Endothelial cell of umbilical vein (primary cell): ENCODE data around the gene D2HGDH. TPM values are rescaled to one million over a fixed set of nuclear protein-coding genes. Genes with fewer than 3 reads are reported as not detected.

Source experiments
- BruUV-seq: library from RNA; stranded (reverse); fragments of 400-500 nt; replicated peaks from 2 replicates; lab custom pipeline; 2021; lab: Mats Ljungman, UMichigan
- CTCF ChIA-PET: fragments of 300-600, 350-600 bp; sonication (Branson Sonifier 250); formaldehyde crosslinking; loops from one replicate; lab custom pipeline; 2021; ENCODE audit warnings: antibody characterized with exemption, inconsistent platforms; lab: Charles Lee
- POLR2A ChIA-PET: fragments of 300-600, 350-600 bp; sonication (Branson Sonifier 250); formaldehyde crosslinking; loops from one replicate; lab custom pipeline; 2021; ENCODE audit warnings: antibody characterized with exemption, inconsistent platforms; lab: Charles Lee
- DNase-seq: peaks from one replicate; pipeline ENCODE4 v3.0.0-alpha.2; 2011; ENCODE audit warnings: low read depth, low spot score
- FAIRE-seq: peaks from 2 replicates; lab custom pipeline; 2011; peaks lifted over from hg19 to GRCh38; lab: Jason Lieb, UNC
- H2AFZ ChIP-seq: 2 replicates; pipeline ENCODE4 v1.6.0; 2012; ENCODE audit warnings: low read depth, low read length, control low read depth, inconsistent platforms
- H3K27ac ChIP-seq: 2 replicates; pipeline ENCODE4 v1.5.1; 2011; ENCODE audit warnings: low read depth, mild to moderate bottlenecking, control low read depth, low read length, moderate library complexity; ENCODE audit not compliant: insufficient read depth
- H3K27me3 ChIP-seq, 2 experiments: 2 replicates each; pipeline versions ENCODE4 v1.6.0 to v1.6.1; 2011; ENCODE audit warnings: low read length in 2 of 2, mixed read lengths in 1 of 2; ENCODE audit not compliant: control insufficient read depth in 2 of 2, insufficient read depth in 2 of 2
- H3K36me3 ChIP-seq, 2 experiments: 2 replicates in 1 of 2; 3 replicates in 1 of 2; pipeline ENCODE4 v1.5.1; 2011; ENCODE audit warnings: low read length in 2 of 2, mild to moderate bottlenecking in 1 of 2, moderate library complexity in 1 of 2; ENCODE audit not compliant: control insufficient read depth in 2 of 2, insufficient read depth in 2 of 2; ENCODE audit errors: extremely low read depth in 1 of 2
- H3K4me1 ChIP-seq: 3 replicates; pipeline ENCODE4 v1.5.1; 2011; ENCODE audit warnings: mild to moderate bottlenecking, low read length; ENCODE audit not compliant: control insufficient read depth, insufficient read depth; ENCODE audit errors: extremely low read depth
- H3K4me2 ChIP-seq: 2 replicates; pipeline ENCODE4 v1.6.1; 2011; ENCODE audit warnings: low read length, control low read depth, mixed read lengths; ENCODE audit not compliant: insufficient read depth
- H3K4me3 ChIP-seq, 3 experiments: fragments of 200-600 bp in 1 of 3; sonication (generic), shearing (Covaris generic) in 1 of 3; replicated peaks in 1 of 3; 2 replicates each; pipeline ENCODE4 v1.5.1; 2011 to 2016; ENCODE audit warnings: control low read depth in 3 of 3, low read length in 3 of 3, mild to moderate bottlenecking in 2 of 3, inconsistent platforms in 1 of 3, low read depth in 1 of 3, moderate library complexity in 1 of 3; ENCODE audit not compliant: insufficient read depth in 1 of 3
- H3K79me2 ChIP-seq: 2 replicates; pipeline ENCODE4 v1.6.0; 2012; ENCODE audit warnings: low read length, inconsistent platforms; ENCODE audit not compliant: control insufficient read depth, insufficient read depth
- H3K9ac ChIP-seq: replicated peaks from 2 replicates; pipeline ENCODE3; 2011; ENCODE audit warnings: low read length, control low read depth; ENCODE audit not compliant: insufficient read depth; ENCODE audit errors: extremely low read depth
- H3K9me1 ChIP-seq: replicated peaks from 3 replicates; pipeline ENCODE4 v1.6.0; 2011; ENCODE audit warnings: mild to moderate bottlenecking, low read length; ENCODE audit not compliant: control insufficient read depth, insufficient read depth; ENCODE audit errors: extremely low read depth
- H3K9me3 ChIP-seq: replicated peaks from 2 replicates; pipeline ENCODE4 v1.5.1; 2012; ENCODE audit warnings: low read length, inconsistent platforms; ENCODE audit not compliant: control insufficient read depth, insufficient read depth
- H4K20me1 ChIP-seq: replicated peaks from 2 replicates; pipeline ENCODE3; 2011; ENCODE audit warnings: mild to moderate bottlenecking, low read length; ENCODE audit not compliant: control insufficient read depth, insufficient read depth; ENCODE audit errors: extremely low read depth
- CTCF ChIP-seq, 2 donors: IDR thresholded peaks; 1 replicate in 1 of 2; 2 replicates in 1 of 2; pipeline ENCODE4 v1.5.1; 2011; ENCODE audit warnings: low read length in 2 of 2, mild to moderate bottlenecking in 2 of 2, moderate library complexity in 2 of 2, control low read depth in 1 of 2, inconsistent platforms in 1 of 2, low read depth in 1 of 2; ENCODE audit not compliant: insufficient read depth in 1 of 2; ENCODE audit errors: extremely low read depth in 1 of 2
- EZH2 ChIP-seq: IDR thresholded peaks from 2 replicates; pipeline ENCODE4 v1.6.1; 2012; ENCODE audit warnings: borderline replicate concordance, low read depth, mild to moderate bottlenecking, moderate library complexity, low read length, inconsistent platforms; ENCODE audit not compliant: severe bottlenecking
- FOS ChIP-seq: IDR thresholded peaks from 2 replicates; pipeline ENCODE4 v1.6.1; 2011; ENCODE audit warnings: mild to moderate bottlenecking, low read length, moderate library complexity, borderline replicate concordance; ENCODE audit not compliant: insufficient read depth
- GATA2 ChIP-seq: IDR thresholded peaks from 2 replicates; pipeline ENCODE4 v1.7.0; 2011; ENCODE audit warnings: low read depth, mild to moderate bottlenecking, moderate library complexity, mixed read lengths, low read length; ENCODE audit not compliant: insufficient read length, insufficient read depth
- JUN ChIP-seq: IDR thresholded peaks from 2 replicates; pipeline ENCODE4 v1.6.1; 2011; ENCODE audit warnings: borderline replicate concordance, low read depth; ENCODE audit not compliant: insufficient read length, insufficient read depth
- MAX ChIP-seq: IDR thresholded peaks from 2 replicates; pipeline ENCODE4 v1.6.1; 2011; ENCODE audit not compliant: insufficient read depth, insufficient read length
- MYC ChIP-seq: IDR thresholded peaks from one replicate; pipeline ENCODE4 v1.6.1; 2011; ENCODE audit warnings: mild to moderate bottlenecking, low read depth, low read length
- POLR2A ChIP-seq: IDR thresholded peaks from 2 replicates; pipeline ENCODE4 v1.6.1; 2012; ENCODE audit warnings: low read depth, mild to moderate bottlenecking, control low read depth, low read length
- POLR2AphosphoS5 ChIP-seq: IDR thresholded peaks from 2 replicates; pipeline ENCODE4 v1.6.1; 2012; ENCODE audit warnings: low read depth, mild to moderate bottlenecking, control low read depth, low read length, moderate library complexity; ENCODE audit not compliant: insufficient read depth
- dilution Hi-C: fragments of 300-500 bp; cut with MboI; formaldehyde crosslinking; loops from one replicate; pipeline ENCODE4 v1.15.0; 2019; ENCODE audit warnings: low sequenced_read_pairs; ENCODE audit not compliant: extremely low pct_ligation_motif_present
- intact Hi-C: fragments of 100-400 bp; cut with micrococcal nuclease; formaldehyde crosslinking; loops from one replicate; pipeline ENCODE4 v1.10.0; 2022
- polyA plus RNA-seq, 4 experiments: library from polyadenylated mRNA; depleted of rRNA in 3 of 4; stranded (reverse) in 3 of 4; unstranded in 1 of 4; fragments of >200 nt; gene quantifications; 2 replicates each; pipeline versions ENCODE4 v1.2.1 to v1.2.3, GENCODE V29; 2011 to 2012; ENCODE audit warnings: missing spikeins in 1 of 4
- total RNA-seq: library from RNA; stranded (reverse); gene quantifications from 2 replicates; pipeline ENCODE4 v1.2.3, GENCODE V29; 2021

The D2HGDH gene
- total and polyA plus RNA-seq, 2 donors (not counting 3 experiments of a cell fraction or from before 2014, with no cell fraction given) = 22.3 TPM

GRCh38 chr2:241729868-241730267, 4.6 kb upstream of the D2HGDH start:
- no peaks in the 10 kb centered on the region for H3K79me2 ChIP-seq
- dilution Hi-C loops (no loop called here), intact Hi-C loops (loop anchor here (5.0 kb wide), 2 partner anchors 43 to 583 kb away; partner anchors contain the start of genes DTYMK and PASK)
- peaks cover 11% of the 10 kb centered on the region for H3K4me1 ChIP-seq
- BruUV-seq = no TSS peak
- H3K27me3 ChIP-seq = no peaks in the 10 kb centered on the region
- no peaks in the 10 kb centered on the region for H3K36me3 ChIP-seq
- ChIA-PET POLR2A (no interaction called here), CTCF (interaction anchor here (5.2 kb wide), 1 partner anchor 28 kb away, joined by 41 read pairs; the partner anchor contains the start of gene ING5)
- no peak overlapping the region for H3K4me2 ChIP-seq
- no peaks in the 10 kb centered on the region for H3K9me1 ChIP-seq
- H3K9me3 ChIP-seq = no peaks in the 10 kb centered on the region
- no peak overlapping the region for H3K4me3 ChIP-seq
- H3K27ac ChIP-seq = no peak overlapping the region
- H3K9ac ChIP-seq = no peak overlapping the region
- no peak for FAIRE-seq
- H2AFZ ChIP-seq = no peak overlapping the region
- DNase-seq = no peak
- H4K20me1 ChIP-seq = no peaks in the 10 kb centered on the region
- no peak for TF ChIP-seq GATA2
- TF ChIP-seq POLR2A = no peak
- no peak for TF ChIP-seq POLR2AphosphoS5
- TF ChIP-seq EZH2 = no peak
- TF ChIP-seq MAX = no peak
- TF ChIP-seq CTCF (IDR thresholded peaks at IDR 0.05; ENCODE audit: extremely low read depth in 1 of 2, insufficient read depth in 1 of 2, low read depth in 1 of 2, low read length in 2 of 2) = no peak
- no peak for TF ChIP-seq MYC
- TF ChIP-seq JUN = no peak
- TF ChIP-seq FOS = no peak
